Suppressor macrophage treated with lipopolysaccharide for 4 hours (primary cell): ENCODE results near the gene ZNF835.
"Not testable (repeated sequence)": the region's sequence is repeated elsewhere in the genome, so short reads cannot be mapped to it uniquely, and the experiment has no call there.

ENCODE experiments used
- DNase-seq: peaks from one replicate; pipeline ENCODE4 v3.0.0-alpha.2; 2020

The ZNF835 gene

GRCh38 chr19:56671613-56671994 is at the start of gene ZNF835:
TSS of gene ZNF835 (minus strand) at chr19:56671757. CDS start at chr19:56665198, 6,559 bp downstream.
- peak; percentile 90 for DNase-seq

DNA sequence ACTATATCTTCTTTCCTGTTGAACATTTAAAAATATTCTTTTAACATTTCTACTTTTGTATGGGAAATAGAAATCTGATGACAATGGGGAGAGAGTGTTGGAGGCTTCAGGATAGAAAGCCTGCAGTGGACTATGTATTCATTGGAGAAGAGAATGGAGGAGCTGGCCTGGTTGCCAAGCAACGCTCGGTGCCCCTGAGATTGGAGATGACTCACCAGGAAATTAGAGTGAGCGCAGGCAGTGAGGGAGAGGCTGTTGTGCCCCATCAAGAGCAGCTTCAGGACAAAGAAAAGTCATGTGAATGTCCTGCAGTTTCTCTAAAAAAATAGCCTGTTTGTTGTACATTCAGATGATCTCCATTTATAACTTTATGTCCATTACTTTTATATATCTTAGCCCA is 48.7 kb upstream of the ZNF835 start:
- no peak for DNase-seq

DNA sequence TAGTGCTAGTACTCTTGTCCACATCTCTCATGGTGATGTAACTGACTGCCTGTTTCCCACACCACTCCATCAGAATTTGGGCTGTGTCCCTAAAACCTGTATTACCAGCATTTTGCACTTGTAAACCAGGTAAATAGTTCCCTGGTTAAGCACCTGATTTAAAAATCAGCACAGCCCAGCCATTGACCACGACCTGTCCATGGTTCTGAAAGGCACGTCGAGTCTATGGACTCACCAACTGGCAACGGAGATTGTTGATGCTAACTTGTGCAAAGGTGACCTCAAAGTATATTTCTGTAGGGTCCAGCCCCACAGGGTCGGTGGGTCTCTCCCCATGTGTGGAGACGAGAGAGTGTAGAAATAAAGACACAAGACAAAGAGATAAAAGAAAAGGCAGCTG is 46.7 kb upstream of the ZNF835 start:
- no peak for DNase-seq

DNA sequence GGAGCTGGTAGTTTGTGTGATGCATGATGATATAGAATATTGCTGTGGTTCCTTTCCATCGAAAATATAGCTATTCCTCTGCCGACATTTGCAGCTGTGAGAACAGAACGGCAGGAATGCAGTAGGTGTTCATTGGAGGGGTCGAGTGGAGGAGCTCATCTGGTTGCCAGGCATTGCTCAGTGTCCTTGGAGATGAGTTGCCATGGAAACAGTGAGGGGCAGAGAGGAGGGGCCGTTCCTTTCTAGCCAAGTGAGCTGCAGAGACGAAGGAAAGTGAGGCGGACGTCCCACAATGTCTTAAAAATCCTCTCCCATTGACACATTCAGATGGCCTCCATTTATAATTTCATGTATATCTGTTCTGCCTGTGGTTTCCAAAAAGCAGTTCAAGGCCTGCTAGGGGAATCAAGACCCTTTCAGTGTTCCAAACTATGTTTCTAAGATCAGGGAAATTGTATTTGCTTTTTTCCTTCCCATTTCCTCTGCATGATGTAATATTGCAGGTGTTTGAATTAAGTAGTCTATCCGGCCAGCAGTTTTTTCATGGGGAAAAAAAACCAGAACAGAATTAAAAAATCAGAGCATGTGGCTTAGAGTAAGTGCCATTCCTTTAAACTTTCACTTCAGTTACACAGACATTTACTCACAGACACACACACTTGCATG is 41.2 kb upstream of the ZNF835 start:
- DNase-seq: no peak

GRCh38 chr19:56710437-56710836 is 38.9 kb upstream of the ZNF835 start:
- no peak for DNase-seq

- DNase-seq: no peak
Measured at GRCh38 chr19:56707821-56708220, 36.3 kb upstream of the ZNF835 start.

DNA sequence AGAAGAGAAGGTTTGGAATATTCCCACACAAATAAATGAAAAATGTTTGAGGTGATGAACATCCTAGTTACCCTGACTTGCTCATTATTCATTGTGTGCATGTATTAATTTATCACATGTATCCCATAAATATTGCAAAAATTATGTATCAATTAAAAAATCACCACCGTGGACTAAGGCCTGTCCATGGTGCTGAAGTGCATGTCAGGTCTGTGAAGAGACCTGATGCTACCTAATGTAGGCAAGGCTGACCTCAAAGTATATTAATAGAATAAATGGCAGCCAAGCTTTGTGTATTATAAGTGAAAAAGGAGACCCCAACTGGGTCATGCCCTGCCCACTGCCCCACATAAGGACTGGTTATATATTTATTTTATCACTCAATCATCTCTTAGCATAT is 34.4 kb upstream of the ZNF835 start:
- DNase-seq: no peak

DNA sequence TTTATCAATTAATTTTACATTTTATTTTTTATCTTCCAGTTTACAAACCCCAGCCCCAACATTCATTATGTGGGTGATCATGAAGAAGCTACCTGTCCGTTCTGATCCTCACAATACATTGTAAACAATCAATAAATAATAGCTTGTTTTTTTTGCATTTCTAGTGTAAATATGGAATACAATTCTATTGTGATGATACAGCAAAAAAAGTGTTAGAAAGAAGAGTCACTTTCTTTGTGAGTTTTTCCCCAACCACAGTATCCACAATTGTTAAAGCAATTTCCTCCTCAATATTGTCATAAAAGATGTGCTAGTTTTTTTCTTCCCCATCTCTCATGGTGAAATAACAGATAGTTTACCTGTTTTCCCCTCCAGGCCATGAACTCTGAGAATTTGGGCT is 30.3 kb upstream of the ZNF835 start:
- no peak for DNase-seq

GRCh38 chr19:56699552-56699951 is 28.0 kb upstream of the ZNF835 start:
- no peak for DNase-seq

DNA sequence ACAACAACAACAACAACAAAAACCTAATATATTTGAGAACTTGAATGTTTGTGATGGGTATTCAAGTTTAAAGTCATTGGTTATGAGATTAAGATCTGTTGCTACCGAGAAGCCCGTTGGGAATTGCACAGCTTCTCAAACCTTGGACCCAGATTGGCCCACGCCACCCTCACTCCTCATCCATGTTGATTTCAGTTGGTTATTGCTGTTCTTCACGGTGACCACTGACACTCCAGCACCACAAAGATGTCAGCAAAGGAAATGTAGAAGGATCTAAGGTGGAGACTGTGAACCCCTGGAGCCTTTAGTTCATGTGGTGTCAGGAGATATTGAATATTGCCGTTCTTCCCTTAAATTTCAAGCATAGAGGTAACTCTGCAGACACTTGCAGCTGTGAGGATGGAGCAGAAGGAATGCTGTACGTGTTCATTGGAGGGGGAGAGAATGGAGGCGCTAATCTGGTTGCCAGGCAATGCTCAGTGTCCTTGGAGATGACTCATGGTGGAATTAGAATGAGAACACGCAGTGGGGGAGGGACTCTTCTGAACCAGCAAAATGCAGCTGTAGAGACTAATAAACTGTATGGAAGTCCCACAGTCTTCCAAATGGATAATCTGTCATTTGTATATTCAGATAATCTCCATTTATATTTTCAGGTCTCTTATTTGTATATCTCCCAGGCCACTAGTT is 20.8 kb upstream of the ZNF835 start:
- DNase-seq: no peak

GRCh38 chr19:56690670-56691069 is 19.1 kb upstream of the ZNF835 start:
- DNase-seq: no peak

DNA sequence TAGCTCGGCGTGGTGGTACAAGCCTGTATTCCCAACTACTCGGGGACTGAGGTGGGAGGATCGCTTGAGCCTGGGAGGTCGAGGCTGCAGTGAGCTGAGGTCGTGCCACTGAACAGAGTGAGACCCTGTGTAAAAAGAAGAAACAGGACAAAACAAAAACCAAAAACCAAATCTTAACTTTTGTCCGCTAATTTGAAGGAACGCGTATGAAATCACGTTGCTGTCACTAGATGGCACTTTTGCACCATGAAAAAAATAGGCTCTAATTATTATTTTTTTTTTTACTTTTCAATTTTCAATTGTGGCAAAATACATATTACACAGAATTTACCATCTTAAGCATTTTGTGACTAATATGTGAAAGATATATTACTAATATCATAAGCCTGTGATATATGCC is 17.6 kb upstream of the ZNF835 start:
- no peak for DNase-seq

DNA sequence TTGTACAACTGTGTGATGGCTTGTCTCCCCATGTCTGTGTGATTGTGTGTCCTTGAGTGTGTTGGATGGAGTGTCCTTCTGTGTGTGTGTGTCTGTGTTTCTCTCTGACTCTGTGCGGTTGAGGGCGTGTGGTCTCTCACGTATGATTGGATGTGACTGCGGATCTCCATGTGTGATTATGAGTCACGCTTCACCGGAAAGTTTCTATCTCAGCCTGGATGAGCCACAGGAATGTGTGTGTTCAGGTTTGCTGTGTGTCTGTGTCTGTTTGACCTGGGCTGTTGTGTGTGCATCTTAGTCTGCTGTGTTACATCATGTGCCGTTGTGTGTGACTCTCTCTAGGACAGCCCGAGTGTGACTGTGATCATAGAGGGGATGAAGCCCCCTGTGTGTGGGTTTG is 15.5 kb upstream of the ZNF835 start:
- DNase-seq: no peak

DNA sequence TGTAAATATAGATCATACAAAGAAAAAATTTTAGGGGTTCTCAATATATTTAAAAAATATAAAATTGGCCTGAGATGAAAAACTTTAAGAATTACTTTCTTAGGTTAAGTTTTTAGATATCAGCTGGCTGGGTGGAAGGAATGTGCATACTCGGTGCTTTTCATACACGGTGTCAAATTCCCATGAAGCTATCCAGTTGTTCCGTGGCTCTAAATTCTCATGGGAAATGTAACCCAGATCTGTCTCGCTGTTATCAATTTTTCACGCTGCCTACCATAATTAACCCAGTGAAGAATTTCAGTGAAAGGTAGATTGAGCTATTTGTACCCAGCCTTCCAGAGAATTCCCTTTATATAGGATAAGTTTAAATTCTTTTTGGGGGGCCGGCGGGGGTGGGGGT is 11.6 kb upstream of the ZNF835 start:
- no peak for DNase-seq

- DNase-seq: no peak
Measured at GRCh38 chr19:56681702-56682101, 10.1 kb upstream of the ZNF835 start.

- DNase-seq: no peak
Measured at GRCh38 chr19:56678205-56678604, 6.6 kb upstream of the ZNF835 start.

- not testable (repeated sequence) for DNase-seq
Measured at GRCh38 chr19:56672610-56673009, 1.1 kb upstream of the ZNF835 start.

- no peak for DNase-seq
Measured at GRCh38 chr19:56670961-56671612, 470 bp downstream of the ZNF835 start.

DNA sequence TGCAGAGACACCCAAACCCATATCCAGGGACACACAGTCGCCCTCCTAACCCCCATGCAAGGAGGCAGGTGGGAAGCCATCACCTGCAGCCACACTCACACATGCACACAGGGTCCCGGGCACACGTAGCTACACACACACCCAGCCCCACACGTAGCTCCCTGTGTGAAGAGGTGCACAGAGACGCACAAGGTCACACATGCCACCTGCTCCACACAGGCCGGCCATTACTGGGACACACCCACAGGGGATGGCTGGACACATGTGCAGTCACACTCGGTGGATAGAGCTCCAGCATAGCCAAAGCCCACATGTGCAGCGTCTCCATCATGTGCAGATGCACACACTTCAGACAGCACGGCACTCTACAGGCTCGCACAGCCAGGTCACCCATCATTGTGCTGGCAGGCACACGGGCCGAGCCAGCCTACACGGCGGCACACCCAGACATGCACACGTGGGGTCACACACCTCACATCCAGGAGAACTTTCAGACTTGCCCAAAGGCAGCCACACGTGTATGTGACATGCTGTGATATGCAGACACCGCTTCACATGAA is 1.1 kb downstream of the ZNF835 start:
- no peak for DNase-seq

DNA sequence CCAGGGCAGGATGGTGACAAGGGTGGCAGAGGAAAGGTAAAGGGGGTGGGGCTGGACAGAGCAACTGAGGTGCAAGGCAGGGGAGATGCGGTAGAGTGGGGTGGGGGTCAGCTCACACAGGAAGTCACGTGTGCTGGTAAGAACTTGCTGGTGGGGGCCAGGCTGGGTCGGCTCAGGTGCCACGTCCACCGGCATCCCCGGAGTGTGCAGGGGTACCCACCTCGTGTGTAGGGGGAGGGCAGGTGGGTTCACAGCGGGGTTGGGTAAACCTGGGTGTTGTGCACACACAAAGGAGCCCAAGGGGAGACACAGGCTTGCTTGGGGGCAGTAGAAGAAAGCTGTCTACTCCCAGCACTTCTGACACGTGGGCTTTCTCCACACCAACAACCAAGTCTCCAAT is 2.9 kb downstream of the ZNF835 start:
- DNase-seq: no peak

GRCh38 chr19:56667311-56667870 is 4.2 kb downstream of the ZNF835 start:
- DNase-seq: no peak

DNA sequence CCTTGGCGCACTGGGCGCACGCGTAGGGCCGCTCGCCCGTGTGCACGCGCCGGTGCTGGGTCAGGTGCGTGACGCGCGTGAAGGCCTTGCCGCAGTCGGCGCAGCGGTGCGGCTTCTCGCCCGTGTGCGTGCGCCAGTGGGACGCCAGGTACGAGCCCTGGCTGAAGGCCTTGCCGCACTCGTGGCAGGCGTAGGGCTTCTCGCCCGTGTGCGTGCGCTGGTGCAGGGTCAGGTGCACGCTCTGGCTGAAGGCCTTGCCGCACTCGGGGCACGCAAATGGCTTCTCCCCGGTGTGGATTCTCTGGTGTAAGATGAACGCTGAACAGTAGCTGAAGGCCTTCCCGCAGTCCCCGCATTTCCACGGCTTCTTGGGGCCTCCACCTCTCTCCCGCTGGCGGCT is 7.0 kb downstream of the ZNF835 start:
- DNase-seq: no peak

DNA sequence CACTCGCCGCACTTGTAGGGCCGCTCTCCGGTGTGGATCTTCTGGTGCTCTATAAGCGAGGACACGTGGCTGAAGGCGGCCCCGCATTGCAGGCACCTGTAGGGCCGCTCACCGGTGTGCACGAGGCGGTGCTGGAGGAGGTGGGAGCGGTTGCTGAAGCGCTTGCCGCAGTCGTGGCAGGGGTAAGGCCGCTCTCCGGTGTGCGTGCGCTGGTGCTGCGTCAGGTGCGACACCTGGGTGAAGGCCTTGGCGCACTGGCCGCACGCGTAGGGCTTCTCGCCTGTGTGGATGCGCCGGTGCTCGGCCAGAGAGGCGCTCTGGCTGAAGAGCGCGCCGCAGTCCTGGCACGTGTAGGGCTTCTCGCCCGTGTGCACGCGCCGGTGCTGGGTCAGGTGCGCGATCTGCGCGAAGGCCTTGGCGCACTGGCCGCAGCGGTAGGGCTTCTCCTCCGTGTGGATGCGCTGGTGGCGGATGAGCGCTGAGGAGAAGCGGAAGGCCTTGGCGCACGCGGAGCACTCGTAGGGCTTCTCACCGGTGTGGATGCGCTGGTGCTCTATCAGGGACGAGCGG is 7.5 kb downstream of the ZNF835 start:
- no peak for DNase-seq
